ENCODE results near the gene SELENOP. TPM values are rescaled to one million over a fixed set of nuclear protein-coding genes. Genes with fewer than 3 reads are reported as not detected.

Gene SELENOP
- total and polyA plus RNA-seq, 2 experiments from 2014 or later = 11.0 to 12.3 TPM

DNA sequence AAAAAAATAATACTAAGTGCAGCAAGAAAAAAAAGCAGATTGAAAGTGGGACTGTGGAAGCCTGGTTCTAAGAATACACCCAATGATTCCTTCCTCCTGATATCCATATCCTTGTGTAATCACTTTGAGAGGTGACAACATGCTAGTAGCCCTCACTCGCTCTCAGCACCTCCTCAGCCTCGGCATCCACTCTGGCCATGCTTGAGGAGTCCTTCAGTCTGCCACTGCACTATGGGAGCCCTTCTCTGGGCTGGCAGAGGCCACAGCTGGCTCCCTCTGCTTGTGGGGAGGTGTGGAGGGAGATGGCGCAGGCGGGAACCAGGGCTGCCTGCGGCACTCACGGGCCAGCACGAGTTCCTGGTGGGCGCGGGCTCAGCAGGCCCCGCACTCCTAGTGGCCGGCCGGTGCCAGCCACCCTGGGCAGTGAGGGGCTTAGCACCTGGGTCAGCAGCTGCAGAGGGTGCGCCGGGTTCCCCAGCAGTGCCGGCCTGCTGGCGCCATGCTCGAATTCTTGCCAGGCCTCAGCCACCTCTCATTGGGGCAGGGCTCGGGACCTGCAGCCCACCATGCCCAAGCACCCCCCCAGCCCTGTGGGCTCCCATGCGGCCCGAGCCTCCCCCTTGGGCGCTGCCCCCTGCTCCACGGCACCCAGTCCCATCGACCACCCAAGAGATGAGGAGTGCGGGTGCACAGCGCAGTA lies 24.5 kb upstream of the SELENOP start:
- no peak overlapping the region for H3K27ac ChIP-seq (ENCODE audit: low read depth)
- peaks cover 4% of the 10 kb centered on the region for H3K27me3 Mint-ChIP-seq (ENCODE audit: insufficient read depth, low read depth, poor library complexity)
- no peaks in the 10 kb centered on the region for H3K79me2 ChIP-seq (replicated peaks; ENCODE audit: insufficient read depth)
- H3K4me2 ChIP-seq = no peak overlapping the region
- TF ChIP-seq JUNB (IDR thresholded peaks at IDR 0.05; ENCODE audit: unreplicated experiment) = no peak
- no peak for TF ChIP-seq POLR2AphosphoS5 (IDR thresholded peaks at IDR 0.05; ENCODE audit: low read depth)
- TF ChIP-seq STAT1 (IDR thresholded peaks at IDR 0.05; ENCODE audit: unreplicated experiment) = no peak
- TF ChIP-seq ZNF114 (CRISPR knock-in tag; IDR thresholded peaks at IDR 0.05) = no peak
- TF ChIP-seq, protein P1, sequence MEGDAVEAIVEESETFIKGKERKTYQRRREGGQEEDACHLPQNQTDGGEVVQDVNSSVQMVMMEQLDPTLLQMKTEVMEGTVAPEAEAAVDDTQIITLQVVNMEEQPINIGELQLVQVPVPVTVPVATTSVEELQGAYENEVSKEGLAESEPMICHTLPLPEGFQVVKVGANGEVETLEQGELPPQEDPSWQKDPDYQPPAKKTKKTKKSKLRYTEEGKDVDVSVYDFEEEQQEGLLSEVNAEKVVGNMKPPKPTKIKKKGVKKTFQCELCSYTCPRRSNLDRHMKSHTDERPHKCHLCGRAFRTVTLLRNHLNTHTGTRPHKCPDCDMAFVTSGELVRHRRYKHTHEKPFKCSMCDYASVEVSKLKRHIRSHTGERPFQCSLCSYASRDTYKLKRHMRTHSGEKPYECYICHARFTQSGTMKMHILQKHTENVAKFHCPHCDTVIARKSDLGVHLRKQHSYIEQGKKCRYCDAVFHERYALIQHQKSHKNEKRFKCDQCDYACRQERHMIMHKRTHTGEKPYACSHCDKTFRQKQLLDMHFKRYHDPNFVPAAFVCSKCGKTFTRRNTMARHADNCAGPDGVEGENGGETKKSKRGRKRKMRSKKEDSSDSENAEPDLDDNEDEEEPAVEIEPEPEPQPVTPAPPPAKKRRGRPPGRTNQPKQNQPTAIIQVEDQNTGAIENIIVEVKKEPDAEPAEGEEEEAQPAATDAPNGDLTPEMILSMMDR (conservative IDR thresholded peaks at IDR 0.05; ENCODE audit: low read depth in 2 of 2) = no peak
- TF ChIP-seq ZNF331 (CRISPR knock-in tag; IDR thresholded peaks at IDR 0.05; ENCODE audit: low read depth) = no peak
- no peak for TF ChIP-seq EZH2 (IDR thresholded peaks at IDR 0.05; ENCODE audit: low read depth, unreplicated experiment)
- TF ChIP-seq, protein P2, sequence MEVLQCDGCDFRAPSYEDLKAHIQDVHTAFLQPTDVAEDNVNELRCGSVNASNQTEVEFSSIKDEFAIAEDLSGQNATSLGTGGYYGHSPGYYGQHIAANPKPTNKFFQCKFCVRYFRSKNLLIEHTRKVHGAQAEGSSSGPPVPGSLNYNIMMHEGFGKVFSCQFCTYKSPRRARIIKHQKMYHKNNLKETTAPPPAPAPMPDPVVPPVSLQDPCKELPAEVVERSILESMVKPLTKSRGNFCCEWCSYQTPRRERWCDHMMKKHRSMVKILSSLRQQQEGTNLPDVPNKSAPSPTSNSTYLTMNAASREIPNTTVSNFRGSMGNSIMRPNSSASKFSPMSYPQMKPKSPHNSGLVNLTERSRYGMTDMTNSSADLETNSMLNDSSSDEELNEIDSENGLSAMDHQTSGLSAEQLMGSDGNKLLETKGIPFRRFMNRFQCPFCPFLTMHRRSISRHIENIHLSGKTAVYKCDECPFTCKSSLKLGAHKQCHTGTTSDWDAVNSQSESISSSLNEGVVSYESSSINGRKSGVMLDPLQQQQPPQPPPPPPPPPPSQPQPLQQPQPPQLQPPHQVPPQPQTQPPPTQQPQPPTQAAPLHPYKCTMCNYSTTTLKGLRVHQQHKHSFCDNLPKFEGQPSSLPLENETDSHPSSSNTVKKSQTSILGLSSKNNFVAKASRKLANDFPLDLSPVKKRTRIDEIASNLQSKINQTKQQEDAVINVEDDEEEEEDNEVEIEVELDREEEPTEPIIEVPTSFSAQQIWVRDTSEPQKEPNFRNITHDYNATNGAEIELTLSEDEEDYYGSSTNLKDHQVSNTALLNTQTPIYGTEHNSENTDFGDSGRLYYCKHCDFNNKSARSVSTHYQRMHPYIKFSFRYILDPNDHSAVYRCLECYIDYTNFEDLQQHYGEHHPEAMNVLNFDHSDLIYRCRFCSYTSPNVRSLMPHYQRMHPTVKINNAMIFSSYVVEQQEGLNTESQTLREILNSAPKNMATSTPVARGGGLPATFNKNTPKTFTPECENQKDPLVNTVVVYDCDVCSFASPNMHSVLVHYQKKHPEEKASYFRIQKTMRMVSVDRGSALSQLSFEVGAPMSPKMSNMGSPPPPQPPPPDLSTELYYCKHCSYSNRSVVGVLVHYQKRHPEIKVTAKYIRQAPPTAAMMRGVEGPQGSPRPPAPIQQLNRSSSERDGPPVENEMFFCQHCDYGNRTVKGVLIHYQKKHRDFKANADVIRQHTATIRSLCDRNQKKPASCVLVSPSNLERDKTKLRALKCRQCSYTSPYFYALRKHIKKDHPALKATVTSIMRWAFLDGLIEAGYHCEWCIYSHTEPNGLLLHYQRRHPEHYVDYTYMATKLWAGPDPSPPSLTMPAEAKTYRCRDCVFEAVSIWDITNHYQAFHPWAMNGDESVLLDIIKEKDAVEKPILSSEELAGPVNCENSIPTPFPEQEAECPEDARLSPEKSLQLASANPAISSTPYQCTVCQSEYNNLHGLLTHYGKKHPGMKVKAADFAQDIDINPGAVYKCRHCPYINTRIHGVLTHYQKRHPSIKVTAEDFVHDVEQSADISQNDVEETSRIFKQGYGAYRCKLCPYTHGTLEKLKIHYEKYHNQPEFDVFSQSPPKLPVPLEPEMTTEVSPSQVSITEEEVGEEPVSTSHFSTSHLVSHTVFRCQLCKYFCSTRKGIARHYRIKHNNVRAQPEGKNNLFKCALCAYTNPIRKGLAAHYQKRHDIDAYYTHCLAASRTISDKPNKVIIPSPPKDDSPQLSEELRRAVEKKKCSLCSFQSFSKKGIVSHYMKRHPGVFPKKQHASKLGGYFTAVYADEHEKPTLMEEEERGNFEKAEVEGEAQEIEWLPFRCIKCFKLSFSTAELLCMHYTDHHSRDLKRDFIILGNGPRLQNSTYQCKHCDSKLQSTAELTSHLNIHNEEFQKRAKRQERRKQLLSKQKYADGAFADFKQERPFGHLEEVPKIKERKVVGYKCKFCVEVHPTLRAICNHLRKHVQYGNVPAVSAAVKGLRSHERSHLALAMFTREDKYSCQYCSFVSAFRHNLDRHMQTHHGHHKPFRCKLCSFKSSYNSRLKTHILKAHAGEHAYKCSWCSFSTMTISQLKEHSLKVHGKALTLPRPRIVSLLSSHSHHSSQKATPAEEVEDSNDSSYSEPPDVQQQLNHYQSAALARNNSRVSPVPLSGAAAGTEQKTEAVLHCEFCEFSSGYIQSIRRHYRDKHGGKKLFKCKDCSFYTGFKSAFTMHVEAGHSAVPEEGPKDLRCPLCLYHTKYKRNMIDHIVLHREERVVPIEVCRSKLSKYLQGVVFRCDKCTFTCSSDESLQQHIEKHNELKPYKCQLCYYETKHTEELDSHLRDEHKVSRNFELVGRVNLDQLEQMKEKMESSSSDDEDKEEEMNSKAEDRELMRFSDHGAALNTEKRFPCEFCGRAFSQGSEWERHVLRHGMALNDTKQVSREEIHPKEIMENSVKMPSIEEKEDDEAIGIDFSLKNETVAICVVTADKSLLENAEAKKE (CRISPR knock-in tag; IDR thresholded peaks at IDR 0.05) = no peak
- no peak for TF ChIP-seq CREB1 (CRISPR knock-in tag; IDR thresholded peaks at IDR 0.05; ENCODE audit: low read depth)
- no peak for TF ChIP-seq NANOG (IDR thresholded peaks at IDR 0.05; ENCODE audit: borderline replicate concordance)
- no peaks in the 10 kb centered on the region; the same call in 2 of the 3 replicates for H3K36me3 Mint-ChIP-seq (ENCODE audit: low read depth)
- DNase-seq (ENCODE audit: low spot score) (no peak), ATAC-seq (no peak)
- H3F3A ChIP-seq (replicated peaks; ENCODE audit: low read depth) = no peaks in the 10 kb centered on the region
- H3K9me2 ChIP-seq (ENCODE audit: insufficient read depth) = 0 out of 2 replicates have a peak, but pooled peaks cover 2% of the 10 kb centered on the region
- 0 out of 3 replicates have a peak, but pooled peaks cover 3% of the 10 kb centered on the region for H3K9me3 Mint-ChIP-seq
- H3K4me1 Mint-ChIP-seq = peaks cover 3% of the 10 kb centered on the region; the same call in 1 of the 3 replicates
- no peaks in the 10 kb centered on the region for H4K20me1 ChIP-seq (replicated peaks; ENCODE audit: insufficient read depth)
- no peak overlapping the region for H3K27ac Mint-ChIP-seq
- H3K4me1 ChIP-seq (ENCODE audit: insufficient read depth) = no peaks in the 10 kb centered on the region
- H3K27me3 ChIP-seq (ENCODE audit: insufficient read depth) = no peaks in the 10 kb centered on the region
- H3K36me3 ChIP-seq (ENCODE audit: insufficient read depth) = no peaks in the 10 kb centered on the region
- H3K4me3 ChIP-seq = no peak overlapping the region
- H3K4me3 Mint-ChIP-seq = no peak overlapping the region
- H2AFZ ChIP-seq = no peak overlapping the region
